ENCODE measurements around the gene UBXN10.

UBXN10 gene

GRCh38 chr1:20150969-20151368, 34.9 kb upstream of the UBXN10 start:
- in situ Hi-C loops (cut with HindIII; ENCODE audit: low sequenced_read_pairs), result loop anchor here (25.0 kb wide), 1 partner anchor 214 kb away; no protein-coding TSS in a partner anchor

- in situ Hi-C loops (cut with HindIII; ENCODE audit: low sequenced_read_pairs), result loop anchor here (25.0 kb wide), 1 partner anchor 215 kb away; no protein-coding TSS in a partner anchor
Measured at GRCh38 chr1:20151906-20152598, 33.8 kb upstream of the UBXN10 start.

DNA sequence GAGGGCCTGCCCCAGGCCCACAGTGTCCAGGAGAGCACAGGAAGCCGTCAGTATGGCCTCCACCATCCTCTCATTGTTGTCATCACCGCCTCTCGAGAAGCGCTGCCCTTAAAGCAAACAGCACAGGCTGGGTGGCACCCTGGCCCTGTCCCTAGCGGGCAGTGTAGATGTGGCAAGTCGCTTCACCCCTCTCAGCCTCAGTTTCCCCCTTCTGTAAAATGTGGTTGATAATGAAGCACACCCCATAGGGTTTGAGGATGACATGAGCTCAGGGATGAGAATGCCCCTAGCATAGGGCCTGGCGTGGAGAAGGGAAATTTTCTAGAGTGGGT, 33.3 kb upstream of the UBXN10 start:
- in situ Hi-C loops (cut with HindIII; ENCODE audit: low sequenced_read_pairs), result loop anchor here (25.0 kb wide), 1 partner anchor 215 kb away; no protein-coding TSS in a partner anchor

GRCh38 chr1:20153000-20153418, 32.9 kb upstream of the UBXN10 start:
- in situ Hi-C loops (cut with HindIII; ENCODE audit: low sequenced_read_pairs), result loop anchor here (25.0 kb wide), 1 partner anchor 216 kb away; no protein-coding TSS in a partner anchor

DNA sequence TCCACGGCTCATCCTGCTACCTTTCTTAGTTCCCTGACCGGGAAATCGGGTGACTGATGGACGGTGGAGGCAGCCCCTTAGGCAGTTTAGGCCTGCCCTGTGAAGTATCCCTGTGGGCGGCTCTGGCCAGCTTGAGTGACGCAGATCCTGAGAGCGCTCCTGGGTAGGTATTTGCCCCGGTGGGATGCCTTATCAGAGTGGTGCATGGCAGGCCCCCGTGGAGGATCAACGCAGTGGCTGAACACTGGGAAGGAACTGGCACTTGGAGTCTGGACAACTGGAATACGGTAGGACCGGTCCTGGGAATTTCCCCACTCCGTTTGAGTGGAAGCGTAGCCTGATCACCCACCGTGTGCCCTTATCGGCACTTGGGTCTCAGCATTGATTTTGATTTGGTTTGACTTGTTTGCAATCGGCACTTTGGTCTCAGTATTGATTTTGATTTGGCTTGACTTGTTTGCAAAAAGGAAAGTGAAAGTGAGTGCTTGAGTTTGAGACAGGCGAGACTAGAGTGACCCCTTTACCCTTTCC, 31.5 kb upstream of the UBXN10 start:
- in situ Hi-C loops (cut with HindIII; ENCODE audit: low sequenced_read_pairs), result loop anchor here (25.0 kb wide), 1 partner anchor 217 kb away; no protein-coding TSS in a partner anchor

- in situ Hi-C loops (cut with HindIII; ENCODE audit: low sequenced_read_pairs), result loop anchor here (25.0 kb wide), 1 partner anchor 221 kb away; no protein-coding TSS in a partner anchor
Measured at GRCh38 chr1:20158358-20159070, 27.4 kb upstream of the UBXN10 start.

- in situ Hi-C loops (cut with HindIII; ENCODE audit: low sequenced_read_pairs), result loop anchor here (25.0 kb wide), 1 partner anchor 223 kb away; no protein-coding TSS in a partner anchor
Measured at GRCh38 chr1:20160034-20160433, 25.9 kb upstream of the UBXN10 start.

GRCh38 chr1:20164694-20165202, 21.1 kb upstream of the UBXN10 start:
- in situ Hi-C loops (cut with HindIII; ENCODE audit: low sequenced_read_pairs), result loop anchor here (25.0 kb wide), 1 partner anchor 227 kb away; no protein-coding TSS in a partner anchor

DNA sequence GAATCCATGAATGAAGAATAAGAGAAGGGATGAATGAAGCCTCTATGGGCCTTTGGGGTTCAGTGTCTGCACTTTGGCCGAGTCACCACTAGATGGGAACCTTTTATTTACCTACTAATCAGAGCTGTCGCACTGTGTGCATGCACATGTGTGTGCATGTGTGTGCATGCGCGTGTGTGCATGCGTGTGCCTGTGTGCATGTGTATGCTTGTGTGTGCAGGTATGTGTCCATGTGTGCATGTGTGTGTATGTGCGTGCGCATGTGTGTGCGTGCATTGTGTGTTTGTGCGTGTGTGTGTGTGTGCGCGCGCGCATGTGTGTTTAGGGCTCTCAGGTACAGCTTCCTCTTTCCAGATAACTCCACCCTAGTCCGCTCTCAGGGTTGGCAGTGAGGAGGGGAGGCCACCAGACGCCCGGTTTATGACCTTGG, 20.4 kb upstream of the UBXN10 start:
- in situ Hi-C loops (cut with HindIII; ENCODE audit: low sequenced_read_pairs), result loop anchor here (25.0 kb wide), 1 partner anchor 228 kb away; no protein-coding TSS in a partner anchor

DNA sequence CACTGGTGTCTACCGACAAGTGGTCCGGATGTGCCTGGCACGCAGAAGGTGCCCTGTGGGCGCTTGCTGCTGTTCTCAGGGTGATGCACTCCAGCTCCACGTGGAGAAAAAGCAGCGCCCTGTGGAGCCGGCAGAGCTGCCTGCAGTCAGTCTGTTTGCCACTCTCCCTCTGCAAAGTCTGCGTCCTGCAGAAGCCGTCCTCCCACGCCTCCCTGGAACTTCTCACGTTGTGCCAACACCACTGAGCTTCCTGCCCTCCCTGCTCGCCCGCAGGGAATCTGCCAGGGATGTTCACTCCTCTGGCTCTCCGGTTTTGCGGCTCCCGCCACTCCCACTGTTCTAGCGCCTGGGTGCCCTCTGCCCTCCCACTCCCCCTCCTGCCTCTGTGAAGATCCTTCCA, 19.8 kb upstream of the UBXN10 start:
- in situ Hi-C loops (cut with HindIII; ENCODE audit: low sequenced_read_pairs), result loop anchor here (25.0 kb wide), 1 partner anchor 229 kb away; no protein-coding TSS in a partner anchor

DNA sequence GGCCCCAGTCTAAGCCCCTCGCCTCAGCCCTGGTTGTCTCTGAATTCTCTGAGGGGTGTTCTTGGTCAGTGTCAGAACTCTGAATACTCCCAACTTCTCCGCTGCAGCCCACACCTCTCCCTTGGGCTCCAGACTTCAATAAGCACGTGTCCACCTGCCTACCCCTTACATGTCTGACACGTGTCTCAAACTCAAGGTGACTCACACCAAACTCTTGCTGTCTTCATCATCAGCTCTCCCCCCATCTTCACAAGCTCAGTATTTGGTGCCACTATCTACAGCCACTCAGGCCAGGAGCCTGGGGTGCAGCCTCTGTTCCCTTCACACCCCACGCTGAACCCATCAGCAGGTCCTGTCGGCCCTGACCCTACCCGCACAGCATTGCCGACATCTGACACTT, 18.8 kb upstream of the UBXN10 start:
- in situ Hi-C loops (cut with HindIII; ENCODE audit: low sequenced_read_pairs), result loop anchor here (25.0 kb wide), 1 partner anchor 230 kb away; no protein-coding TSS in a partner anchor

DNA sequence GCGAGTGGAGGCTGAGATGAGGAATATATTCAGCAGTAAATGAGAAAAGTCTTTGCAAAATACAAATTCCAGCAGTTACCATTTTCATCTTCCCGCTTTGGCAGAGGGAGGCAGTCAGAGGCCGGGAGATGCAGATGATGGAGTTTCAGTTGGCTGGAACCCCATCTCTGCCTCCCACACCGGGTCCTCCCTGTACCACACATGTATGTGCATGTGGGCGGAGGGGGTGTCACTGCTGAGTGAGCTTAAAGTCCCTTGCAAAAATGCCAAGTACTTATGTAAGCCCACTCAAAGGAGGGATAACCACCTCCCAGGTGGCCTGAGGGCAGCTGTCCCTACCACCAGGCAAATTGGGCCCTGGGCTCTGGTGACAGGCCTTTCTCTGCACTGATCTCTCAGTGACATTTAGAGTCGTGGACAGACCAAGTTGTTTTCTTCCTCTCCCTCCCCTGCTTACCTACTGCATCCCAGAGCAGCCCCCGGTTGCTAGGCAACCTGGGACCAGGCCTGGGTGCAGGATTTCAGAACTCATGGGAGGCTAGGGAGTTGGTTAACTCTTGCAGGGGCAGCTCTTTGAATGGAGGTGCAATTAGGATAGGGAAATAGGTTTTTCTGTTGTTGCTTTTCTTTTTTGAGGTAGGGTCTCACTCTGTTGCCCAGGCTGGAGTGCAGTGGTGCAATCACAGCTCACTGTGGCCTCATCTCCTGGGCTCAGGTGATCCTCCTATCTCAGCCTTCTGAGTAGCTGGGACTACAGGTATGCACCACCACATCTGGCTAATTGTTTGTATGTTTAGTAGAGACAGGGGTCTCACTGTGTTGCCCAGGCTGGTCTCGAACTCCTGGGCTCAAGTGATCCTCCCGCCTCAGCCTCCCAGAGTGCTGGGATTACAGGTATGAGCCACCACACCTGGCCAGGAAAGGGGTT, 17.1 kb upstream of the UBXN10 start:
- in situ Hi-C loops (cut with HindIII; ENCODE audit: low sequenced_read_pairs), result loop anchor here (25.0 kb wide), 1 partner anchor 232 kb away; no protein-coding TSS in a partner anchor

DNA sequence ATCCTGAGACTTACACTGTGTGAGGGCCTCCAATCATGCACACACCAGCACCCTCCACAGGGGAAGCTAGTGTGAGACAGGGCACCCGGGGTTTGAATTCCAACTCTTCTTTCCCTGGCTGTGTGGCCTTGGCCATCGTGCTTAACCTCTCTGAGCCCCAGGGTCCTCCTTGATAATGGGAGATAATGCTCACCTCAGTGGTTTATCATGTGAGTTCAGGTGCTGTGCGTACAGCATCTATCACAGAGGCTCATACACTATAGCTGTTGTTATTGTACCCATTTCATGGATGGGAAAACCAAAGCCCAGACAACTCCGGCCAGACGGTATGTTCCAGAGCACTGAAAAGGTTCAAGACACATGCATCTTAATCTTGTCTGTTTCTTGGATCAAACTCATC, 16.0 kb upstream of the UBXN10 start:
- in situ Hi-C loops (cut with HindIII; ENCODE audit: low sequenced_read_pairs), result loop anchor here (25.0 kb wide), 1 partner anchor 233 kb away; no protein-coding TSS in a partner anchor

- in situ Hi-C loops (cut with HindIII; ENCODE audit: low sequenced_read_pairs), result loop anchor here (25.0 kb wide), 1 partner anchor 235 kb away; no protein-coding TSS in a partner anchor
Measured at GRCh38 chr1:20172033-20172590, 13.8 kb upstream of the UBXN10 start.

DNA sequence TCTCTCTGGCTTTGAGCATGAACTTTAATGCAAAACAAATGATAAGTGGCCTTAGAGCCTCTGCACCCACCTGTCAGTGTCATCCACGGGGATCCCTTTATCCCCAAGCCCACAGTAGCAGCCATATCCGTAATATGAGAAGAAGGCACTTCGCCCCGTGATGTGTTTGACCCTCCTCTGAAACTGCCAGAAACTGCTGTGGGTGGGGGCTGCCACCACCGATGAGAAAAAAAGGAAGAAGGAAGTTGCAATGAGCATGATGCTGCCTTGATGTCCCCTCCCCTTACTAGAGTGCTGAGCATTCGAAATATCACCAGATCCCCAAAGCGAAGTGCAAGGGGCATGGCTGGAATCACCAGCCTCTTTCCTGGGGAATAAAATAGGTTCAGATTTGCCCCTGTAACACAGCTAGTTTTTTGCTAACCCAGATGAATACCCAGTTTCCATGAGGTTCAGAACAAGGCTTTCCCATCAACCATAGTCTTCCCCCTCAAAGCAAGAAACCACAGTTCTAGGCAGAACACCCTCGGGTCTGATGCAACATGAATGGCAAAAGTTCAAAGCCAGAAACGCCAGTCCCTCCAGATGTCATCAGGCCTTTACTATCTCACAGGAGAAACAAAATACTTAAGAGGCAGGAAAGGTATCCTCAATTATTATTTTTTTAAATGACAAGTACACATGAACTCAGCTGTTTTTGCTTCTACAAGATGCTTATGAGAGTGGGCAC, 10.8 kb upstream of the UBXN10 start:
- in situ Hi-C loops (cut with HindIII; ENCODE audit: low sequenced_read_pairs), result loop anchor here (25.0 kb wide), 1 partner anchor 238 kb away; no protein-coding TSS in a partner anchor

- in situ Hi-C loops (cut with HindIII; ENCODE audit: low sequenced_read_pairs), result no loop called here
Measured at GRCh38 chr1:20178634-20179370, 7.1 kb upstream of the UBXN10 start.

DNA sequence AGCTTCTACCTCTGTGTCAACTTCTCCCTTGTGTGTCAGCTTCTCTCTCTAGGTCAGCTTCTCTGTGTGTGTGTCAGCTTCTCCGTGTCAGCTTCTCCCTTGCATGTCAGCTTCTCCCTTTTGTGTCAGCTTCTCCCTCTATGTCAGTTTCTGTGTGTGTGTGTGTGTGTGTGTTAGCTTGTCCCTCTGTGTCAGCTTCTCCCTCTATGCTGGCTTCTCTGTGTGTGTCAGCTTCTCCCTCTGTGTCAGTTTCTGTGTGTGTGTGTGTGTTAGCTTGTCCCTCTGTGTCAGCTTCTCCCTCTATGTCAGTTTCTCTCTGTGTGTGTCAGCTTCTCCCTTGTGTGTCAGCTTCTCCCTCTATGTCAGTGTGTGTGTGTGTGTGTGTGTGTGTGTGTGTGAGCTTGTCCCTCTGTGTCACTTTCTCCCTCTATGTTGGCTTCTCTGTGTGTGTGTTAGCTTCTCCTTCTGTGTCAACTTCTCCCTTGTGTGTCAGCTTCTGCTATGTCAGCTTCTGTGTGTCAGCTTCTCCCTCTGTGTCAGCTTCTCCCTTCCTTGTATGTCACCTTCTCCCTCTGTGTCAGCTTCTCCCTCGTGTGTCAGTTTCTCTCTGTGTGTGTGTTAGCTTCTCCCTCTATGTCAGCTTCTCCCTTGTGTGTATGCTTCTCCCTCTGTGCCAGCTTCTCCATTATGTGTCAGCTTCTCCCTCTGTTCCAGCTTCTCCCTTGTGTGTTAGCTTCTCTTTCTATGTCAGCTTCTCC, 6.3 kb upstream of the UBXN10 start:
- in situ Hi-C loops (cut with HindIII; ENCODE audit: low sequenced_read_pairs), result no loop called here
